Fibroblast of skin of left quadriceps (primary cell): ENCODE results near the gene MYO5B.
"Not testable (repeated sequence)": the region's sequence is repeated elsewhere in the genome, so short reads cannot be mapped to it uniquely, and the experiment has no call there.

Source experiments
- DNase-seq, 2 experiments: peaks; one replicate each; pipeline ENCODE4 v3.0.0-alpha.2; 2013; ENCODE audit warnings: low read depth in 2 of 2

Gene MYO5B

DNA sequence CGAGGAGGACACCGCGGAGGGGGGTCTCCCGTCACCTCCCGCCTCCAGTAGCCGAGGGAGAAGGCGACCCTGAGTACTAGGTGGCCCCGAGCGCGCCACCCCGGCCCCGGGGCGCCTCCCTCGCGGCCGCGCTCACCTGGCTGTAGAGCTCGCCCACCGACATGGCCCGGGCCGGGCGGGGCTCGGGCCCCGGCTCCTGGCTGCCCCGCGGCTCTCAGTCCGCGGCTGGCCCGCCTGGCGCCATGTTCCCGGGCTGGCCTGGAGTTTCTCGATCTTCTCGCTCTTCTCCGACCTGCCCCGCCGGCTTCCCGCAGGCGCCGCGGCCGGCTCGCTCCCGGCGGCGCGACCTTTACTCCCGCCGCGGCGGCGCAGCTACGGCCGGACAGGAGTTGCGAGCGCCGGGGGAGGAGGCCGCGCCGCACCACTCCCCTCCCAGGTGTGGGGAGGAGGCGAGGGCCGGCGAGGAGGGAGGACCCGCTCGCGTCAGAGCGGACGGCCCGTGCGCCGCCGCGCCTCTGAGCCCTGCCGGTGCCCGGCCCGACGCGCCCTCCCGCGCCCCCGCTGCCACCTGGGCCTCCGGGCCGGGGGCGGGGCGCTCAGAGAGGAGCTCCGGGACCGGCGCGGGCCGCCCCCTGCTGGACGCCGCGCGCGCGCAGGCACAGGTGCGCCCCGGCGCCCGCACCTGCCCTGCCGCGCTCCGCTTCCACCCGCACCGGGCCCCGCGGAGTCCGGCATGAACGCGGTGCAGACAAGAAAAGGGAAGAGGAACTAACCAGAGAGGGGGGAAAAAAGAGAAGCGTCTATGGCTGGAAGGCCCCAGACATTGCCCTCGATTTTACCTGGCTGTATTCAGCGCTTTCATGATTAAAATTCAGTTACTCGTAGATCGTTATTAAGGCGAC is at the start of gene MYO5B:
MYO5B (minus strand) TSS at position 517 of the 902 bp plus-strand sequence; CDS start at position 163, 354 bp downstream.
- no peak for DNase-seq

DNA sequence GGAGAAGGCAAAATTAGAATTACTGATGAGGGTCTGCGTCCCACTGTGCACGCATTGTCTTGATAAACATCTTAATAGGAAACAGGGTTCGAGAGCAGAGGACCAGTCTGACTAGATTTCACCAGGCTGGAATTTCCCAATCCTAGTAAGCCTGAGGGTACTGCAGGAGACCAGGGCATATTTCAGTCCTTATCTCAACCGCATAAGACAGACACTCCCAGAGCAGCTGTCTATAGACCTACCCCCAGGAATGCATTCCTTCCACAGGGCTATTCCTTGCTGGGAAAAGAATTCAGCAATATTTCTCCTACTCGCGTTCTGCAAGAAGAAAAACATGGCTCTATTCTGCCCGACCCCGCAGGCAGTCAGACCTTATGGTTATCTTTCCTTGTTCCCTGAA is 46.8 kb upstream of the MYO5B start:
- DNase-seq, result not testable (repeated sequence)

DNA sequence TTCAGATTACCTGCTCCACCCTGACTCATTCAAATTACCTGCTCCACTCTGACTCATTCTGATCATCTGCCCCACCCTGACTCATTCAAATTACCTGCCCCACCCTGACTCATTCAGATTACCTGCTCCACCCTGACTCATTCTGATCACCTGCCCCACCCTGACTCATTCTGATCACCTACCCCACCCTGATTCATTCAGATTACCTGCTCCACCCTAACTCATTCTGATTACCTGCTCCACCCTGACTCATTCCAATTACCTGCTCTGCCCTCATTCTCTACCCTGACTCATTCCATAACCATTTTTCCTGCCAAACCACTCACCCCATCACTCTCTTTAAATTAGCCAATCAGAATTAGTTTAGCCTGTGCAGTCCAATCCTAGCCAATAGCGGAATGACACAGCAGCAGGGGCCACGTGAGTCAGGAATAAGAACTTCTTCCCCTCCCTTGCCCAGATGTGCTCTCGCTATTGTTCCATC is 45.2 kb upstream of the MYO5B start:
- no peak for DNase-seq

DNA sequence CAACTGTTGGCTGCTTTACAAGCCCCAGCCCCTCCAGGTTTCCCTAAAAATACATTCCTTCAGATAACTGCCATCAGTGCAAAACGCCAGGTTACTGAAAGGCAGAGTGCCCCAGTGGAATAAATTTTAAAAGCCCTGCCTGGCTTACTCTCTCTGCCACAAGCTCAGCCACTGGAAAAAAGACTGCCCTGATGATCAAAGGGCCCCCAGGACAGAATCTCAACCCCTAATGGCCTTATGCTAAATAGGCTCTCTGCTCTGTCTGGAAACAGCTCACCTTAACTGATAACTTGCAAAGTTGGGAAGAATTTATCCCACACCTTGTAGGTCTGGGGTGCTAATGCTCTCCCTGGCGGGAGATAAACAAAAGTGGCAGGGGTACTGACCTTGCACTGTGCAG is 37.5 kb upstream of the MYO5B start:
- DNase-seq, result no peak

DNA sequence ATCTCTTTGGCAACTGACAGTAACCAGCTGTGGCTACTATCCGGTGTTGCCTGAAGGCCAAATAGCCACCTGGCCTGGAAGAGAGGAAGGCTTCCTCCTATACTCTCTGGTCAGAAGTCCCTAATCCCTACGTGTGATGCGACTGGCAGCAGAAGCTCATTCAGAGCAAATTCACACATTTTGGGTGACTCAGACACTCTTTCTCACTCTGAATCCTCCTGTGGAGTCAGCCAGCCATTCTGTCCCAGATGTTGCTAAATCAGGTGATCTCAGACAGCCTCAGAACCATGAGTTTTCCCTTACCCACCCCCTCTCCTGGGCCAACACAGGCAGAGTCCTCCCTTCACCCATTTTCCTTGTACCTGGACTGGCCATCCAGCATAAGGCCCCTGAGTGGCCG is 36.7 kb upstream of the MYO5B start:
- DNase-seq, result no peak

DNA sequence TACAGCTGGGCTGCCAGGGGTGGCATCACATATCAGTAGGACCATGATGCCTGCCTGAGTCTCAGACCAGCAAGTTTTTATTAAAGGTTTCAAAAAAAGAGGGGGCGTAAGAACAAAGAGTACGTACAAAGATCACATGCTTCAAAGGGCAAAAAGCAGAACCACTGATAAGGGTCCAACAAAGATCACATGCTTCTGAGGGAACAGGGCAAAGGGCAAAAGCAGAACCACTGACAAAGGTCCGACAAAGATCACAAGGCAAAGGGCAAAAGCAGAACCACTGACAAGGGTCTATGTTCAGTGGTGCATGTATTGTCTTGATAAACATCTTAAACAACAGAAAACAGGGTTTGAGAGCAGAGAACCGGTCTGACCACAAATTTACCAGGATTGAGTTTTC is 25.3 kb upstream of the MYO5B start:
- not testable (repeated sequence) for DNase-seq

DNA sequence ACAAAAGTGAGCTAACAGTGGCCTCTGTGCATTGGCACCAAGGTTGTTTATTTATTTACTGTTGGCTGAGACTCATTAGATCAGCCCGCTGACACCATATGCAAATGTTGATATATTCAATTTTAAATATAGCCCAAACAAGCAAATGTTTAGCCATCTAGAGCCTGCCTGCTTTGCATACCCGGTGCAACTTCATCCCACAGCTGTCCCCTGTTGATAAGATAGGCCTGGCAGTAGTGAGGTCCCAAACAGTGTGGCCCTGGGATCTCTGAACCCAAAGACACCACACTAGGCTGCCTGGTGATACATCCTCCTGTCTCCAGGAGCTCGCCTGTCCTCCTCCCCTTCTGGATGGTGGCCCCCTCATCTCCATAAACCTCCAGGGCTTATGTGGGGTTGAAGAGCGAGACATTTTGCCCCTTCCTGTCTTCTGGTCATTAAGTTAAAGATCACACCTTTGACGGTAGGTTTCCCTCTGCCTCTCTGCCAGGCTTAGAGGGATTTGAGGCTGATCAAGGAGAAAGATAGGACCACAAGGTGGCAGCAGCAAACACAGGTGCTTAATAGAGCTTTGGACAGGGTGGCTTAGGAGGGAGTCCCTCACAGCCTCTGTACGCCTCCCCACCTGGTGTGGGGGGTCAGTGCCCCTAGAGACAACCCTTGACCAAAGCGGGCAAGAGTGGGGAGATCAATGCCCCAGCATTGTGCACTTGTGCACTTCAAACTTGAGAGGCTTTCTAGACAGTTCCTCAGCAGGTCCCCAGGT is 23.7 kb upstream of the MYO5B start:
- DNase-seq, result no peak

DNA sequence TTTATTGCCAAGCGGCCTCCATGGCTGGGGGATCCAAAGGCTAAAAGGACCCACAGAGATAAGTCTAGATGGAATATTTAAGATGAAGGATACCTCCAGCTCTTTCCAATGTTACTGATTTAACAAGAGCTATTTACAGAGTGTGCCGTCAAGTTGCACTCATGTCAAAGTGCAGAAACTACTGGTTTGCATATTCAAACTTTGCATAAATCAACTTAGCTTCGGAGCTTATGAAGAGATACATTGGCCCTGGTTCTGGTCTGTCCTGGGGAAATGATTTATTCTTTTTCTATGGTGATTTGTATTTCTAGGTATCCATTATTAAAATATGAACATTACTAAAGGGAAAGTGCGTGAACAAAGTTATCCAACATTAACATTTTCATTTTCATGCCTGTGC is 14.4 kb upstream of the MYO5B start:
- DNase-seq, result no peak

DNA sequence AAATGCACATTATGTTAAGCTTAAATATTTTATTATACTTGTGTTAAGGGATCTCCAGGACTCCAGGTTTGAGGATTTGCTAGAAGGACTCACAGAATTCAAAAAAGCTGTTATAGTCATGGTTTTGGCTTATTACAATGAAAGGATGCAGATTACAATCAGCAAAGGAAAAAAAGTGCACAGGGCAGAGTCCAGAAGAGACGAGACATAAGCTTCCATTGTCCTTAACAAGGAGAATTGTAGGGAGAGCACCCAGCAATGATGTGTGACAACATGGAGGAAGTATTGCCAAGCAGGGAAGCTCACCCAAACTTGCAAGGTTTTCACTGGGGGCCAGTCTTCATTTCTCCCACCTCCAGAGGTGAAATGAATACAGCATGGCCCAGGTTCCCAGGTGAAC is 12.8 kb upstream of the MYO5B start:
- no peak for DNase-seq

DNA sequence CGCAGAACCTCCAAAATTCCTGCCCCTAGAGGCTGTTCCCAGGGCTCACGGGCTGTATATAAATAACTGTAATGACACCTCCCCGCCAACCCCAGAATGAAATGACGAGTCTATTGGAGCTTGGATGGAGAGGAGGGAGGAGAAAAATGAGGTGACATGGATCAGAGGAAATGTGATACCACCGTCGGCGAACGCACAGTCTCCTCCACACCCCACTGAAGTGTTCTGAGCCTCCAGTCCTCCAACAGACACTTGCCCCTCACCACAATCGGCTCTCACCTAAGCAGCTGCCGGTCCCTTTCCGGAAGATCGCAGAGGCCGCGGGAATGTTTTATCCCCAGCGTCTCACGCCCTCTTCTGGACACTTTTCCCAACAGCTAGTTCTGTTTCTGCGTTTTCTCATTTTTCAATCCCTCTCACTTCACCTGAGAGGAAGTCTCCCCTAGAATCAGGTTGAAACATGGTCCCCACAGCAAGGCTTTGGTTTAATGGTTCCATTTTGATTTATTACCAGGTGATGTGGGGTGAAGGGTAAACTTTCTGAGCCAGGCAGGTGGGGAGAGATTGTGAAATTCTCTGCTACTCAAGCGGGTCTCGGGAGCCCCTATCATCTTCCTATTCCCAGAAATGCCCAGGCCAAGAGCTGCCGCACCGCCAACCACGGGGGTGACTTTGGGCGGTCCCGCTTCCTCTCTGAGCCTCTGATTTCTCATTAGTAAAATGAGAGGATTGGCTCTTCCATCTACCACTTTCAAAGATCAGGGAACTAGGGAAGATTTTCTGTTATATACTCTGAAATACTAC is 9.1 kb upstream of the MYO5B start:
- peak in 1 of 2 experiments; percentile 6 for DNase-seq

DNA sequence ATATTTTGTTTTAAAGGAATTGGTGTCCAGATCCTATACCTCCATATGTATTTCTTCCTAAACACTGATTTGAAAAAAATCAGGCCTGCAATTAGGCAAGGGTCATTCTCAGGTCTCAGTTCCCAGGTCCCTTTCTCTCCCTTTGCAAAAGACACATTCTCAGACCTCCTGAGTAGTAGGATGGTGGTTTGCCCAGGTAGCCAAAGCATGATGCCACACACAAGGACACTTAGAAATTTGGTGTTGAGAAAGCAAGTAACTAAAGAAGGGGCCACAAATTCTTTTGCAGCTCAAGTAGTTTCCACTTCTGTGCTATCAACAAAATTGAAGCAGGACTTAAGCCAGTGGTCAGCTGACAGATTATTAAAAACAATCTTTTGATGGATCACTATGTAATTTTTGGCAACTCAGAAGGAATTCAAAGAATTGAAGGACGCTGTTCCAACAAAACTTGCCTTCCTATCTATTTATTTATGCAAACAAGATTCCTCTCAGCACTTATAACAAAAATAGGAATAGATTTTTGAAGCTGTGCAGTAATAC is 6.6 kb upstream of the MYO5B start:
- DNase-seq, result no peak

DNA sequence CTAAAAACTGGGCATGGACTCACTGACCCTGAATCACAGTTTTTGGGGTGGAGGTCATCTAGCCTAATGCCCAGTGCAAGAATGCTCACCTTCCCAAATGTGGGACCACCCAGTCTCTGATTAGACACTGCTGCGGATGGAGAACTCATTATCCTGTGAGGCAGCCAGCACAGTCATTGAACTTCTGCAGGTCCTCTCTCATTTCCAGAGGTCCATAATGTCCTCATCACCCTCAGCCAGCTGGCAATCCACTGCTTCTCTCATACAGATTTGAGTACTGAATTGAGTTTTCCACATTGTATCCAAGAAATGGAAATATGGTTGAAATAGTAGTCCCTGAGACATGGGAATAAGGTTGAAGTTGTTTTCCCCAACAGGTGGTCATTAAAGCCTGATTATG is 5.0 kb upstream of the MYO5B start:
- no peak for DNase-seq

DNA sequence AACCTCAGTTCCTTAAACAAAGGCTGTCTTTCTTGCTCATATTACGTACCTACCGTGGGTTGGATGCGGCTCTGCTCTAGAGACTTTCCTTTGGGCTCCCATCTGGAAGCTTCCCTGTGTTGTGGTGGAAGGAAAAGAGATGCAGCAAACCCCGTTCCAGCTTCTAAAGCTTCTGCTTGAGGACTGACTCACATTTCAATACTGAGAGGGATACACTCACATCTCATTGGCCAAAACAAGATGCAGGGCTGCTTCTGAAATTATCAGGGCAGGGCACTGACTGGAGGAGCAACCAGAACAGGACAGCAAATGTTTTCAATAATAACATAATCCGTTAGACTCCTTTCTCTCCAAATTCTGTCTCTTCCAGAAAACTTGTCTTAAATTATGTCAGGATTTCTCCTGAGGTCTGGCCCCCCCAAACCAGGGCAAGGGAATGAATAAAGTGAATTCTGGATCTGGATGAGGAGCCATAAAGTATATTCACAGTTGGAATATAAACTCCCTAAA is 4.5 kb upstream of the MYO5B start:
- no peak for DNase-seq

DNA sequence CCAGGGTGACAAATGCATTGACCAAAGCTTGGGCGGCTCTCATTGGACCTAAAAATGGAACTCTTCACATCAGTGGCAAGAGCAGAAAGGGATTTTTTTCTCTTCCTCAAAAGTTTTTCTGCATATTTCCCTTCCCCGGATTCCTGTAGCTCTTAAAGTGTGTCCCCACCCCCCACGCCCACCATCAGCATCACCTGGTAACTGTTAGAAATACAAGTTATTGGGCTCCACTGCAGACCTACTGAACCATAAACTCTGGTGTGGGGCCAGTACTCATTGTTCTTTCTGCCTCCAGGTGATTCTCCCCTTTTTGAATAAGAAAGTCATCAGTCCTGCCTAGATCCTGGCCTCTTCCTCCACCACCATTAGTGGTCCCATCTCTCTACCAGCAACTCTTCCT is 1.3 kb upstream of the MYO5B start:
- no peak for DNase-seq

DNA sequence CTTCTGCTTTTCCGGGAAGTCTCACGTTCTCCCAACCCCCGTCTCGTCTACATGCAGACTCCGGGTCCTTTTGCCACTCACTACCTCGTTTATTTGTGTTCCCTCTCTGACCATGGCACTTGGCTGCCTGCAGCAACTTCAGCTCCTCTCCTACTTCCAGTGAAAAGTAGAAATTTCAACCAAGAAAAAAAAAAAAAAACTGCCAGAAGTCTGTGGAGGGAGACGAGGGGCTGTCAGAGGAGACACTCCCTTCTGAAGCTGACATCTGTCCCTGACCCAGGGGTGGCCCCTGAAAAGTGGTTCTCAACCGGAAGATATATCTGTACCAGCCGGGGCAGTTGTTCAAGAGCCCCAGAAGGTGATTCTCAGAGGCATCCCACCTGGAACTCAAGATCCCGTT is 742 bp upstream of the MYO5B start:
- DNase-seq, result no peak

DNA sequence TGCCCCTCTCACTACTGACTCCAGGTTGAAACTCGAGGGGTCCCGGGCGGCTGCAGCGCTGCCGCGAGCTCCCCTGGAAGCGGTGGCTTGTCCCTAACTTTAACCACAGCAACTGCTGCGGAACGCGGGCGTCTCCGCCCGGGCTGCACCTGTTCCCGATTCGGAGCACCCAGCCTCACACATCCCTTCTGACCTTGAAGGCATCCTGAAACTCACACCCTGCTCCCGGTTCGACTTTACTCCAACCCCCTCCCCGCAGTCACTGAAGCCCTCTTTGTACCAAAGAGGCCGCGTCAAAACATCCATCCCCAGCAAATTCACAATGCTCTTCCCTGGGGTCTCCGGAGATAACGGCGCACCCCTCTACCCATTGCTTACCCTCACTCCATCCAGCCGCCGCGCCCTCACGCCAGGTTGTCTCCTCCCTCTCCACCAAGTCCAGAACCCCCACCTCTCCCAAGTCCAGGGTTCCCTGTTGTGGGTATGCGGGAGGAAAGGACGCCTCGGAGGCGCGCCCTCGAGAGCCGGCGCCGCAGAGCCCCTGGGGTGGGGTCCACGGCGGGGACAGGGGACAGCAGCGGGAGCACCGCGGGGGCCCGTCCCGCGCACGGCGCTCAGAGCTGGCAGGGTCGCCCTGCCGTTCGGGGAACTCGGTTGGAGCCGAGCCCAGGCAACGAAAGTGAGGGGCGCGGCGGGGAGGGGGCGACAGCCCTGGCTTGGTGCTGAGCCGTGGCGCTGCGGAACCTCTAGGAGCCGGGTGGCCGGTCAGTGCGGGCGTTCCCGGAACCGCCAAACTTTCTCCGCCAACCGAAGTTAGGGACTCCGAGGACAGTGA is 934 bp downstream of the MYO5B start:
- DNase-seq, result no peak

DNA sequence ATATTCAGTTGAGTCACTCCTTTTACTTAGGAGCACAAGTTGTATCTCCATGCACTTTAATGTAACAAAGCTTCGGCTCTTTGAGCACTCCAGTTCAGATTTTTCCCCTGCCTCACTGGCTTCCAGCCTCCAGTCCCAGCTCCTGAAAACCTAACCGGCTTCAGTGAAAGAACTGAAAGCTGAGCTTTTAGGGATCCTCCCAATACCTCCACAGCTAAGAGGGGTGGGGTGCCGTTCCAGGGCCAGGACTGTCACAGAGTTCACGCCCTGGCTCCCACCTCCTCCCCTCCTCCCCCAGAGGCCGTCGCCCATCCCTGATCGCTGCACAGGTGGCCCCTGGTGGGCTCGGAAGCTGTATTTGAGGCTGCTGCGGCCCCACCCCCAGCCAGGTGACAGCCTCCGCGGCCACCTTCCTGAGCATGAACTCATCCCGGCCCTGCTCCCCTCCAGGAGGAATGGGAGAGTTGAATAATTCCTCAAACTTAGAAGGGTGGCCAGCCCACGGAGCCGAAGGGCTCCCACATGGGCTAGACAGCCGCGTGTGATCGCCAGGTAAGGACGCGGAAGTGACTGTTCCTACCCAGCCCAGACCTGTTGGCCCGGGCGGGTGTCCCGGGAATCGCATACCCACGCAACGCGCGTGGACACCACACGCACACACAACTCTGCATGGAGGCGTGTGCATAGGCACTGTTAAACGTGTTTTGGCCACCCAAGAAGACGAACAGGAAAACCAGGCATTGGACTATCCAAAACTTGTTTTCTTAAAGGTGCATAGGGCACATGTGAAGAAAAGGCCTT is 1.8 kb downstream of the MYO5B start:
- no peak for DNase-seq

DNA sequence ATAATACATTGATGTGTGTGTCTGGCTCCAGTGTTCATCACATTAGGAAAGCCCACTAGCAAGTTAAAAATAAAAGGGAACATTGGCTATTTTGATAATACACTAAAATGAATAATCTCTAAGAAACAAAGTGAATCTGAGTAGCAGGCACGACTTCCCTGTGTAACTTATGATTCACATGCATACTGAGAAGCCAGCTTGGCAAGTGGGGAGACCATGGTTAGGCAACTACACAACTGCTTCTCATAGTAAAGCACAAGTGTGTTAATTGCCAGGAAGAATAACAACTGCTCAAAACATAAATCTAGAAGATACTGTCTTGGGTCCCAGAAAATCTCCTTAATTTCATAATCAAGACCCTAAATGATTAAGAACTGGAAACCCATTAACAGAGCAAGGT is 4.0 kb downstream of the MYO5B start:
- no peak for DNase-seq

DNA sequence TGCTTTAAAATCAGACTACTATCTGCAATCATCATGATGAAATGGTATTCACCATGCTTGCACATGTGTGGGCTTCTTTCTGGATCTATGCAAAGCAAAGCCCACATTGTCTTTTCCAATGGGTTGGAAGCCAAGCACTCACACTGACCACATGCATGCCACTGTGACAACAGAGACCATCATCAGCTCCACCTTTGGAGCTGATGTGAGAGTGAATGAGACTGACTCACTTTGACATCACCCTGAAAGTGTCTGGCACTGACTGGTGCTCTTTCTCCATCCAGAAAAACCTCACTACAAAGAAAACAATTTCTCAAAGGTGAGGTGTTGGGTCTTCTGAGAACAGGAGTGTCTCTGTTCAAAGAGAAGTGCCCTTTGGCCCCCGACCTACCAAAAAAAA is 4.7 kb downstream of the MYO5B start:
- no peak for DNase-seq

DNA sequence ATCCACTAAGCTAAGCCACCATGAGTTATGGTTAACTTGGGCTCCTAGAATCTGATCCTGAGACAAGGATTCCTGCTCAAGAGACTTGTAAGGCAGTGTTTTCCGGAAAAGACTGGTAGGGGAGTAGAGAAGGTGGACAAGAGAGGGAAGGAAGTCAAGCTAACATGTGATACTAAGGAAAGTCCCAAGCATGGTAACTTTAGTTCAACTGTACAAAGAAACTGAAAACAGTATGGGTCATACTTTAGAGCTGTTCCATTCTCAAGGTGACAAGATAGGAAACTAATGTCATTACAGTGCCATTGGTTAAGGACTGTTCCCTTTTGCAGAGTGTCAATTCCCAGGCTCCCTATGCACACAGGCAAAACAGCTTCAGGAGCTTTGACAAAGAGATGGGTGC is 5.8 kb downstream of the MYO5B start:
- no peak for DNase-seq
